Cardiac fibroblast (primary cell): ENCODE data around the gene RBKS.

Experiments used
- DNase-seq, 2 donors: peaks; one replicate each; pipeline versions ENCODE4 v3.0.0 to v3.0.0-alpha.2; 2010; ENCODE audit warnings: low read depth in 2 of 2
- H3K4me3 ChIP-seq, 2 donors: replicated peaks in 1 of 2; 1 replicate in 1 of 2; 2 replicates in 1 of 2; pipeline ENCODE4 v1.5.1; 2011; ENCODE audit warnings: low read depth in 2 of 2, low read length in 2 of 2, mild to moderate bottlenecking in 2 of 2, moderate library complexity in 1 of 2
- CTCF ChIP-seq: IDR thresholded peaks from one replicate; pipeline ENCODE4 v1.5.1; 2011; ENCODE audit warnings: low read depth, mild to moderate bottlenecking, low read length, inconsistent platforms

Gene RBKS

GRCh38 chr2:27807476-27807875 is 82.7 kb downstream of the RBKS start:
- DNase-seq: peak; percentile 58 to 70
- H3K4me3 ChIP-seq: no peak overlapping the region
- TF ChIP-seq CTCF: peak; percentile 76

GRCh38 chr2:27806311-27807059 is 83.7 kb downstream of the RBKS start:
- H3K4me3 ChIP-seq: no peak overlapping the region
- no peak for TF ChIP-seq CTCF
- no peak for DNase-seq

- H3K4me3 ChIP-seq: no peak overlapping the region
- no peak for DNase-seq
- TF ChIP-seq CTCF: no peak
These were observed 85.0 kb downstream of the RBKS start for GRCh38 chr2:27805180-27805579.

- no peak for TF ChIP-seq CTCF
- DNase-seq: peak; percentile 32 to 43
These were observed 86.0 kb downstream of the RBKS start for GRCh38 chr2:27804146-27804545.

GRCh38 chr2:27803046-27803445 is 87.1 kb downstream of the RBKS start:
- no peak overlapping the region for H3K4me3 ChIP-seq
- TF ChIP-seq CTCF: no peak
- no peak for DNase-seq

More at GRCh38 chr2:27804146-27804545, 86.0 kb downstream of the RBKS start:
- no peak overlapping the region for H3K4me3 ChIP-seq

GRCh38 chr2:27802547-27802946 is 87.6 kb downstream of the RBKS start:
- TF ChIP-seq CTCF: no peak
- no peak overlapping the region for H3K4me3 ChIP-seq
- DNase-seq: no peak

GRCh38 chr2:27800856-27801255 is 89.3 kb downstream of the RBKS start:
- DNase-seq: no peak
- H3K4me3 ChIP-seq: no peak overlapping the region
- no peak for TF ChIP-seq CTCF
